ENCODE measurements around the gene OPCML.

DNA sequence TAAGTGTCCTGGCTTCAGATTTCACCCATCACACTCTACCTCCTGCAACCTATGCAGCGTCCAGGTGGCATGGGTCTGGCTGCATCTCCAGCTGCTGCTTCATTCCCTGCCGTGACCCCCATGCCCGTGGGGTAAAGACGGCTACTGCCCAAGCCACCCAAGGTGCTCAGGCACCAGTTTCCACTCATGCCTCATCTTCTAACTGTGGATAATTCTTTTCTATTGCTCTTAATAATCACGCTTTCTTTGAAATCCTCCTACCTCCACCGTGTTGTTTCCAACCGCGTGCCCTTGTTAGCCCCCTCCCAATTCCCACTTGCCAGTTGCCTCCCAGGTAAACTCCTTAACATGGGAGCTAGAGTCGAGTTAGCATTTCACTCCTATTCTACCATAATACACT lies 738.5 kb downstream of the OPCML start:
- TF ChIP-seq, protein P1, sequence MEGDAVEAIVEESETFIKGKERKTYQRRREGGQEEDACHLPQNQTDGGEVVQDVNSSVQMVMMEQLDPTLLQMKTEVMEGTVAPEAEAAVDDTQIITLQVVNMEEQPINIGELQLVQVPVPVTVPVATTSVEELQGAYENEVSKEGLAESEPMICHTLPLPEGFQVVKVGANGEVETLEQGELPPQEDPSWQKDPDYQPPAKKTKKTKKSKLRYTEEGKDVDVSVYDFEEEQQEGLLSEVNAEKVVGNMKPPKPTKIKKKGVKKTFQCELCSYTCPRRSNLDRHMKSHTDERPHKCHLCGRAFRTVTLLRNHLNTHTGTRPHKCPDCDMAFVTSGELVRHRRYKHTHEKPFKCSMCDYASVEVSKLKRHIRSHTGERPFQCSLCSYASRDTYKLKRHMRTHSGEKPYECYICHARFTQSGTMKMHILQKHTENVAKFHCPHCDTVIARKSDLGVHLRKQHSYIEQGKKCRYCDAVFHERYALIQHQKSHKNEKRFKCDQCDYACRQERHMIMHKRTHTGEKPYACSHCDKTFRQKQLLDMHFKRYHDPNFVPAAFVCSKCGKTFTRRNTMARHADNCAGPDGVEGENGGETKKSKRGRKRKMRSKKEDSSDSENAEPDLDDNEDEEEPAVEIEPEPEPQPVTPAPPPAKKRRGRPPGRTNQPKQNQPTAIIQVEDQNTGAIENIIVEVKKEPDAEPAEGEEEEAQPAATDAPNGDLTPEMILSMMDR (IDR thresholded peaks at IDR 0.05), result no peak
- no peak for TF ChIP-seq POLR2A (IDR thresholded peaks at IDR 0.05)

All from prostate gland (tissue), 2 donors.